Measurements from ENCODE around the gene MARCHF11.

The MARCHF11 gene

DNA sequence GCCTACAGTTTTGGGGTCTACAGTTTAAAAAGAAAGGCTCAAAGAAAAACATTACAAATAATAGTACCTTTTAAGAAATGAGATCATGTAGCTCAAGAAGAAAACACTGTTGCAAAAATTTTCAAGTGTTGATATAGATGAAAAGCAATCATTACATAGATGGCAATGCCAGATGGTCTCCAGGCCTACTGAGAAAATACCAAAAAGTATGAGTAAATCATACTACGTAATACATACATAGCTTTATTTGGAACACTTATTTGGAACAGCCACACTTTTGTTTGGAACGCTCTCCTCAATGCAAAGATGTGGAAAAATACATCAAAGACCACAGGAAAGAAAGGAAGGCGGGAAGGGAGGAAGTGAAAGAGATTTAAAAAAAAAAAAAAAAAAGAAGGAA is 44.1 kb downstream of the MARCHF11 start:
- no peak overlapping the region for H3K4me3 ChIP-seq (ENCODE audit: low read depth, low read length)
- DNase-seq (ENCODE audit: low read depth), result no peak
- TF ChIP-seq, protein P1, sequence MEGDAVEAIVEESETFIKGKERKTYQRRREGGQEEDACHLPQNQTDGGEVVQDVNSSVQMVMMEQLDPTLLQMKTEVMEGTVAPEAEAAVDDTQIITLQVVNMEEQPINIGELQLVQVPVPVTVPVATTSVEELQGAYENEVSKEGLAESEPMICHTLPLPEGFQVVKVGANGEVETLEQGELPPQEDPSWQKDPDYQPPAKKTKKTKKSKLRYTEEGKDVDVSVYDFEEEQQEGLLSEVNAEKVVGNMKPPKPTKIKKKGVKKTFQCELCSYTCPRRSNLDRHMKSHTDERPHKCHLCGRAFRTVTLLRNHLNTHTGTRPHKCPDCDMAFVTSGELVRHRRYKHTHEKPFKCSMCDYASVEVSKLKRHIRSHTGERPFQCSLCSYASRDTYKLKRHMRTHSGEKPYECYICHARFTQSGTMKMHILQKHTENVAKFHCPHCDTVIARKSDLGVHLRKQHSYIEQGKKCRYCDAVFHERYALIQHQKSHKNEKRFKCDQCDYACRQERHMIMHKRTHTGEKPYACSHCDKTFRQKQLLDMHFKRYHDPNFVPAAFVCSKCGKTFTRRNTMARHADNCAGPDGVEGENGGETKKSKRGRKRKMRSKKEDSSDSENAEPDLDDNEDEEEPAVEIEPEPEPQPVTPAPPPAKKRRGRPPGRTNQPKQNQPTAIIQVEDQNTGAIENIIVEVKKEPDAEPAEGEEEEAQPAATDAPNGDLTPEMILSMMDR (IDR thresholded peaks at IDR 0.05; ENCODE audit: insufficient read depth, low read depth, low read length, missing control alignments), result no peak

DNA sequence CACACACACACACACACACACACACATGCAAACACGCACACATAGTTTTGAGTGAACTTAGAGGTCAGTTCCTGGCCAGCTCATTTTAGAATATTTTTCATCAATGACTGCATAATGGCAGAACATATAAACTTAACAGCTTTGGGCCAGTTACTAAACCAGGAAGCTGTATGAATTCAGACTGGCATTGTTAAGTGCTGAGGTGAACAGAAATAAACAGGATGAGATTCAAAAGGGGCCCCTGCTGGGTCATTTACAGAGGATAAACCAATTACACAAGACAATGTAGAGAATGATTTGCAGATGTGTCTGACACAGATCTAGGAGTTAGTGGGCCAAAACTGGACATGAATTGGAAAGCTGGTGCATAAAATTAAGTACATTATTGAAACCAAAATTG is 44.6 kb downstream of the MARCHF11 start:
- no peak for DNase-seq (ENCODE audit: low read depth)
- H3K4me3 ChIP-seq (ENCODE audit: low read depth, low read length), result no peak overlapping the region
- TF ChIP-seq, protein P1 (IDR thresholded peaks at IDR 0.05; ENCODE audit: insufficient read depth, low read depth, low read length, missing control alignments), result no peak

DNA sequence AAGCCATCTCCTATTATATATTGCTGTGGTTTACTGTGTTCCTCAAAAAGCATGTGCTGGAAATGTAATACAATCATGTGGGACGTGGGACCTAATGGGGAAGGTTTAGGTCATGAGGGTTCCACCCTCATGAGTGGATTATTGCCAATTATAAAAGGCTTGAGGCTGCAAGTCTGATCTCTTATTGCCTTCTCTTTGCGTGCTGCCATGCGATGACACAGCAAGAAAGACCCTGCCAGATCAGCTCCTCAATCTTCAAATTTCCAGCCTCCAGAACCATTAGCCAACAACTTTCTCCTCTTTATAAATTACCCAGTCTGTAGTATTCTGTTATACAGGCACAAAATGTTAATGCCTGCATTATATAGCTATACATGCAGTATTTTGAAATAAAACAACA is 45.4 kb downstream of the MARCHF11 start:
- DNase-seq (ENCODE audit: low read depth), result no peak
- TF ChIP-seq, protein P1 (IDR thresholded peaks at IDR 0.05; ENCODE audit: insufficient read depth, low read depth, low read length, missing control alignments), result no peak
- H3K4me3 ChIP-seq (ENCODE audit: low read depth, low read length), result no peak overlapping the region

DNA sequence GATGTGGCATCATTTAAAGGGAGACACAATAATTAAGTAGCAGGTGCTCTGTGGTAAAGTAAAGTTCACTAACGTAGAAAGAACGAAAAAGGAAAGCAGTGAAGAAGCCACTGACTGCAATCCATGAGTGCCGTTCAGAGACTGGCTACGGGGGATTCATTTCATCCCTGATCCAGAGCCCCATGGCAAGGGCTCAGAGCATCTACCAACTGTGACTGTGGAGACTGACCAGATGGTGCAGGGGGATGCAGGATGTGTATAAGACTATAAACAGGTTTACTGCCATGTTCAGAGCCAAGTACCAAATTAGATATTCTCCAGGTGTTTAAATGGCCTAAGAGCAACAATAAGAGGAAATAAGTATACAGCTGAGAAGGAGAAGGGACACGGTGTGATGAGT is 47.7 kb downstream of the MARCHF11 start:
- no peak overlapping the region for H3K4me3 ChIP-seq (ENCODE audit: low read depth, low read length)
- no peak for DNase-seq (ENCODE audit: low read depth)
- TF ChIP-seq, protein P1 (IDR thresholded peaks at IDR 0.05; ENCODE audit: insufficient read depth, low read depth, low read length, missing control alignments), result no peak

DNA sequence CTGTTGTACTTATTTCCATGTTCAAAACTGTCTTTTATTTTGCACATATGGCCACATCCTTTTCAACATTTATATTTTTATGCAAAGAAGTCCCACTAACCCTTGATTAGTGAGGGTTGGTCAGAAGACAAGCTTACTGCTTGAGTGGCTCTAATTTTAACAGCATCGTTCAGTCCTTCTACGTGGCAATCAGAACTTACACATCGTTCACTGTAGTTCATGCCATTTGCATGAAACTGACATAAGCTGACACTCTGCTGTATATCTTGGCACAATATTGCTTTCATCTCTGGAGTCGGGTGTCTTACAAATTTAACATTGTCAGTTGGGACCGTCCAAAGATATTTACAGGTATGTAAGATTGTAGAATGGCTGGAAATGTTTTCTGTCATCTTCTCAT is 50.6 kb downstream of the MARCHF11 start:
- no peak overlapping the region for H3K4me3 ChIP-seq (ENCODE audit: low read depth, low read length)
- no peak for DNase-seq (ENCODE audit: low read depth)
- TF ChIP-seq, protein P1 (IDR thresholded peaks at IDR 0.05; ENCODE audit: insufficient read depth, low read depth, low read length, missing control alignments), result no peak

DNA sequence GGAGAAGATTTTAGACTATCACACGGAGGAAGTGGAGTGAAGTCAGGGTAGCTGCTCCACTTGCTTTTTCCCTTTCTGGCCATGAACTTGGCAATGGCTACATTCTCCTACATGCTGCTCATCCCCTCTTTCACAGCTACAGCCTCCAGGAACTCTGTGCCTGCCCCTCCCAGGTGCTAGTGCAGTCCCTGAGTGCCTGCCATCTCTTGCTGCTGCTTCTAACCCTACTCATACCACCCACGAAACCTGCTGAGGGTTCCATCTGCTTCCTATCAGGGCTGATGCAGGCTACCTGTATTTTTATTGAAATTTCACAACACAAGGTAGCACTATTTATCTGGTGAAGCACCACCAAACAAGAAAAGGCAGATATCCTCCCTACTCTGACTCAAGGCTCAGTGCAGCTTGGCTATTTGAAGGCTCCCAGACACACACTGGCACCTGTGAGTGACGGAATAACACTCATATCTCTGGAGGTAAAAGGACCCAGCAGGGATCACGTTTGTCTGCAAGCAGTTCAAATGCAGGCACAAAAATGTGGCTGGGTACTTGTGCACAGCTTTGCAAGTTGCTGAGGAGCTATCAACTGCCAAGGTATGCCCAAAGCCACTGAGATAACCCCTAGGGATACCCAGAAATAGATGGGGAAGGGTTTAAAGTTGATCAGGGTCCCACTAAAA is 51.6 kb downstream of the MARCHF11 start:
- H3K4me3 ChIP-seq (ENCODE audit: low read depth, low read length), result no peak overlapping the region
- TF ChIP-seq, protein P1 (IDR thresholded peaks at IDR 0.05; ENCODE audit: insufficient read depth, low read depth, low read length, missing control alignments), result no peak

DNA sequence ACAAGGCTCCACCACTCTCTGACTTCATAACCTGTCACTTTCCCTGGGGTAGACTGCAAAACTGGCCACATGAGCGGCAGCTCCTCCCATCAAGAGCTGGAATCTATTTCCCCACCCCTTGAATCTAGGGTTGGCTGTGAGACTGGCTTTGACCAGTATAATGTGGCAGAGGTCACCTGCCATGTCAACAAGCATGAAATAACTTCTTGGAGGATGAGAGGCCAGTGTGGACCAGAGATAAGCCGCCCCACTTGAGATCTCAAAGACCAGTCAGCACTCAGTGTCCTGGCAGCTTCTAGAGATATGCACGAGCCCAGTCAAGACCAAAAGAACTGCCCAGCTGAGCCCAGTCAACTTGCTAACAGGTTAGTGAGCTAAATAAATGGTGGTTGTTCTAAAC is 59.0 kb downstream of the MARCHF11 start:
- no peak overlapping the region for H3K4me3 ChIP-seq (ENCODE audit: low read depth, low read length)
- no peak for DNase-seq (ENCODE audit: low read depth)
- TF ChIP-seq, protein P1 (IDR thresholded peaks at IDR 0.05; ENCODE audit: insufficient read depth, low read depth, low read length, missing control alignments), result no peak

More for the DNA sequence above, 51.6 kb downstream of the MARCHF11 start:
- DNase-seq (ENCODE audit: low read depth), result no peak

All from GM12865 (cell line).